T47D (cell line): ENCODE results near the gene PTPRCAP.

Source experiments
- DNase-seq, 2 experiments: peaks; one replicate each; pipeline versions ENCODE4 v3.0.0 to v3.0.0-alpha.2; 2011 to 2012; ENCODE audit warnings: low read depth in 1 of 2, low spot score in 1 of 2
- JUND ChIP-seq: IDR thresholded peaks from 2 replicates; pipeline ENCODE4 v1.6.1; 2012; ENCODE audit warnings: low read depth
- in situ Hi-C: cut with HindIII; loops from 2 replicates; pipeline ENCODE4 v1.10.0; 2016; ENCODE audit warnings: low sequenced_read_pairs, low pct_unique_long_range_greater_than_20kb

PTPRCAP gene

DNA sequence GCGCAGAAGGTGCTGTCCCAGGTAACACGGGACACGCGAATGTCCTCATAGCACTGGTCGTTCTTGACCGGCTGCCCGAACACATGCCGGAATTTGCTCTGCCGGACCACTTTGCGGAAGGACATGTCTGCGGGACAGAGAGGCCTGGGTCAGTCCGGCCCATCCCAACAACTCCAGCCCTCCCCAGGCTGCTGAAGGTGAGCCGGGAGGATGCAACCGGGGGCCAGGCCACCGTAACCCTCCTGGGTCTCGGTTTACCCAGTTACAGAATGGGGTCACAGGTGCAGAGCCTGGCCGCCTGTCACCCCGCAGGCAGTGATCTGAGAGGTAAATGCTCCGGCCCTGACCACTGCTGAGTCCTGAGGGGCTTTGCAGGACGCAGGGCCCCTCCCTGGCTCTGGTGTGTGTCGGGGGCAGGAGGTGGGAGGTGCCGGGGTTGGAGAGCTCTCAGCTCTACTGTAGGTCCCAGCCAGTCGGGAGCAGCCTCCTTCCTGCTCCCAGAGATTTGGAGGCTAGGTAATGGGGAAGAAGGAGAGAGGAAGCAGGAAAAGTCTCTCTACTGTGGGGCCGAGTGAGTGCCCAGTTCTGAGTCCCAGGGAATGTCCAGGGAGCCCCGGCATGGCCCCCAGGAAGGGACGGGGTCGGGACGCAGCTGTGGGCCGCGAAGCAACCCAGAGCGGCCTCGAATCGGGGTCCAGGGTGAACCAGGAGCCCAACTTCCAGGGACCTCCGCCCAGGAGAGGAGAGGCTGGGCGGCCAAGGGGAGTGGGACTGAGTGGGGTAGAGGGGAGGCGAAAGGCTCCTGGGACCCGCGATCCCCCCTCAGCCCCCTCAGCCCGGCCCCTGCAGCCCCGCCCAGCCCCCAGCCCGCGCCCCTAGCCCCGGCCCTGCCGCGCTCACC lies 5.3 kb upstream of the PTPRCAP start:
- TF ChIP-seq JUND: no peak
- in situ Hi-C loops: no loop called here
- no peak for DNase-seq

- TF ChIP-seq JUND: no peak
- in situ Hi-C loops: no loop called here
- DNase-seq: no peak
Measured at GRCh38 chr11:67441731-67442351, 4.4 kb upstream of the PTPRCAP start.

DNA sequence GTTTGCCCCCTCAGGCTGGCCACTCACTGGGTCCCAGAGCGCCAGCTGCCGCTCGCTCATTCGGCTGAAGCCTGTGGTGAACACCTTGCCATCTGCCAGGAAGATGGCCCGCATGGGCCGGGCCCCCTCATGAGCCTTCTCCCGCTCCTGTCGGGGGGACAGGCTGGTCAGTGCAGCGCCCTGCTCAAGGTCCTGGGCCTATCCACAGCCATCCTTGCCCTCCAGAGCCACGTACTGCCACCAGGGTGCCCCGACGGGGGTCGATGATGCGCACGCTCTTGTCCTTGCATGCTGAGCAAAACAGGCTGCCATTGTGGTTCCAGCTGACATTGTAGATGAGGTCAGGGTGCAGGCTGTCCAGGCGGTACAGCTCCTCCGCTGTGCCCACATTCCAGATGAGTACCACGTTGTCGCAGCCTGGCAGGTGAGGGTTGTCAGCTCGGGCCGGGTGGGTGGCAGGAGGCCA lies 3.6 kb upstream of the PTPRCAP start:
- DNase-seq: no peak
- no peak for TF ChIP-seq JUND
- in situ Hi-C loops: no loop called here

- no peak for TF ChIP-seq JUND
- no peak for DNase-seq
- in situ Hi-C loops: no loop called here
Measured at GRCh38 chr11:67440229-67441097, 3.0 kb upstream of the PTPRCAP start.

DNA sequence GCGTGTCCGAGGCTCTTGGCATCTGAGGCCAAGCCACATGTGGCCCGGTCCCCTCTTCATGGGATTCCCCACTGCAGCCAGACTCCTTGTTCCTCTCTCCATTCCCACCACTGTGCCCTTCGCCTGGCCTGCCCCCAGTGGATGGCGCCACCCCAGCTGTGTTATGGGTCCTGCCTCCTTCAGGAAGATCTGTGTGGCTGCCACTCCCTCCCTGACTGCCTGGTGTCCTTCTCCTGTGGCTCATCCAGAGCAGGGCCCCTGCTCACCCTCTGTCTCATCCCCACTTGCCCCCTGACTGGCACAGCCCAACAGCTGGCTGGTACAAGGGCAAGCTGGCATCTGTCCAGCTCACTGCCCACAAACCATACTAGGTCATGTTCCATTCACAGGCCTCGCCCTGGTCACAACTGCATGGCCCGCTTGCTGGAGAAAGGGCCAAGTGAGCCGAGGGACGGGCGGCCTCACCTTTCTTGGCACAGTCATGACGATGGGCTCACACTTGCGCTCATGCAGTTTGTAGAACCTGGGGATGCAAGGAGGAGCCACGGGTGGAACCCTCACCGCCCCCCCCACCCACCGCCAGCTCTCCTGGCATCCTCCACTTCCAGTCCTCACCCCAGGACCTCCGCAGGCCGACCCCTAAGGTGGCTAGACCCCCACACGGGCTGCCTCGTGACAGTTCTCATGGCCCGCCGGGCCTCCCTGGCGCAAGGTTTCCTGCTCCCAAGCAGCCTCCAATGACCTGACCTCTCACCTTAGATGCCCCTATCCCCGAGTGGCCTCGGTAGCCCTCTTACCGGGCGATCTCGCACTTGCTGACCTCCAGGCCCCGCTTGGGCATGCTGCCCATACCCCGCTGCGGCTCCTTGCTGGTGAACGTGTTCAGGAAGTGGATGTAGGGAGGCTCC lies 2.1 kb upstream of the PTPRCAP start:
- peak; percentile 56 to 59 for DNase-seq

DNA sequence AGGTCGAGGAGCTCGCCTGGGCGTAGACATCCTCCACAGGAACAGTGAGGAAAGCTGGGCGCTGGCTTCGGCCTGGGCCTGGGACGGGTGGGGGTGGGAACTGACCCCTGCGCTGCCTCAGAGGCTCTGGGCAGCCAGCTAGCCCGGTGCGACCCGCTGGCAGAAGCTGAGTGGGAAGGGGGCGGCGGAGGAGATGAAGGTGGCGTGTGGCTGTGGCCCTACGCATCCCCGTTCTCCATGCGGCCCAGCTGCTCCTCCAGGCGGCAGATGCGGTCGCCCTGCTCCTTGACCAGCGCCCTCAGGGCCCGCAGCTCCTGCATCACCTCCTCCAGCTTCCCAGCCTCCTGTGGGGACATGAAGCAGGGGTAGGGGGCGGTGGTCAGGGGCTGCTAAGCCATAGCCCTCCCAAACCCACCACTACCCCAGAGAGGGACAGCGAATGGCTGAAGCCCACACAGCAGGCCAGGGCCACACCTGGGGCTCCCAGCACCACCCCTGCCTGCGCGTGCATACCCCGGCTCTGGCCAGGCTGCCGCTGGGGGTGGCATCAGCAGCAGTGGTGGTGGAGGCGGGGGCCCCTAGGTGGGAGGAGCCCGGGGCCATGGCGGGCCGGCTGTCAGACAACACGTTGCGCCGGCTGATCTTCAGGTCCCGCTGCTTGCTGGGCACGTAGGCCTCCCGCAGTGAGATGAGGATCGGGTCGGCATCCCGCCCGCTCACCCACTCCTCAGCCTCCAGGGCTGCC lies 848 bp upstream of the PTPRCAP start:
- no peak for DNase-seq
- TF ChIP-seq JUND: no peak
- in situ Hi-C loops: no loop called here

More for the DNA sequence above, 2.1 kb upstream of the PTPRCAP start:
- no peak for TF ChIP-seq JUND
- in situ Hi-C loops: no loop called here

GRCh38 chr11:67437809-67438157 lies 301 bp upstream of the PTPRCAP start:
- in situ Hi-C loops: no loop called here
- TF ChIP-seq JUND: no peak
- DNase-seq: no peak

- DNase-seq: peak; percentile 53 to 60
- in situ Hi-C loops: no loop called here
- TF ChIP-seq JUND: no peak
Measured at GRCh38 chr11:67436459-67437081, 912 bp downstream of the PTPRCAP start.

DNA sequence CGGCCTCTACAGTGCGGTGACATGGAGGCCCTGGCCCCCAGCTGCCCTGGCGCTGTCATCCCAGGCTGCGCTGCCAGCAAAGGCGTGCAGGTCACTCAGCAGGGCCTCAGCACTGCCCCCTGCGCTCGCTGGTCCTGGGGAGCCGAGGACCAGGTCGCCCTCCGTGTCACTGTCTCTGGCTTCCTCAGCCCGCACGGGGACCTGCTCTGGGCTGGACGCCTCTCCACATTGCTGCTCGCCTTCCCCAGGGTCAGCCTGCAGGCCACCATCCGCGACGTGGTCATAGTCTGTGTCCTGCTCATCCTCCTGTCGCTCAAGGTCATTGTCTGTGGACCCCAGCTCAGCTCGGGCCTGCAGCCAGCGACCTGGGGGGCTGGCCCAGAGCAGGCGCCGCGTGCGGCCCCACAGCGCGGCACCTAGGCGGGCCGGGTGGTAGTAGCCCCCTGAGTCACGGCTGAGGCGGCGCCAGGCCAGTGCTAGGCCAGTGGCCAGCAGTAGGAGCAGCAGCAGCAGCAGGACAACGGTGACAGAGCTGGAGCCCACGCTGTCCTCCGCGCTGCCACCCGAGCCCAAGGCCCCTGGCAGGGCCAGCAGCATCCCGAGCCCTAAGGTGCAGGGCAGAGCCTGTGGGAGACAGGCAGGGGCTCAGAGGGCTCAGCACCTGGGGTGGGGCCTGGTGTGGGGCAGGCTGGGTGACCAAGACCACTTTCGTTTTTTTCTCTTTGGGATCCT lies 1.6 kb downstream of the PTPRCAP start:
- in situ Hi-C loops: no loop called here
- no peak for TF ChIP-seq JUND
- no peak for DNase-seq

- in situ Hi-C loops: no loop called here
- TF ChIP-seq JUND: no peak
- no peak for DNase-seq
Measured at GRCh38 chr11:67435031-67435726, 2.3 kb downstream of the PTPRCAP start.
